HepG2 (cell line): ENCODE results near the gene NOS1AP. TPM values are rescaled to one million over a fixed set of nuclear protein-coding genes. Genes with fewer than 3 reads are reported as not detected.

Source experiments
- ATAC-seq: fragments of 200-7000 bp; cut with Tn5 transposase; 3 replicates; pipeline ENCODE4 v1.9.1; 2020; ENCODE audit warnings: mild to moderate bottlenecking, moderate library complexity
- BruUV-seq: library from RNA; stranded (reverse); fragments of 400-500 nt; replicated peaks from 2 replicates; lab custom pipeline; 2021; lab: Mats Ljungman, UMichigan
- CTCF ChIA-PET: fragments of 300-600 bp; formaldehyde crosslinking; extraction: SDS; loops from one replicate; lab custom pipeline; 2021; ENCODE audit warnings: low total read pairs, inconsistent platforms, low intra/inter-chr PET ratio; lab: Yijun Ruan, JAX
- POLR2A ChIA-PET: fragments of 350-600 bp; sonication (Branson Sonifier 250); formaldehyde crosslinking; loops from one replicate; lab custom pipeline; 2020; ENCODE audit warnings: antibody characterized with exemption, inconsistent platforms; lab: Yijun Ruan, JAX
- DNase-seq: peaks from one replicate; pipeline ENCODE4 v3.0.0-alpha.2; 2015; ENCODE audit warnings: low spot score
- FAIRE-seq: peaks from 3 replicates; lab custom pipeline; 2011; peaks lifted over from hg19 to GRCh38; lab: Jason Lieb, UNC
- H2AFZ ChIP-seq: one replicate; pipeline ENCODE4 v1.6.1; 2011; ENCODE audit warnings: low read length, inconsistent platforms
- H3K27ac ChIP-seq: fragments of 300-600 bp; 3 replicates; pipeline ENCODE4 v1.8.0; 2011; ENCODE audit warnings: mixed run types, mild to moderate bottlenecking, mixed read lengths, low read length, inconsistent platforms; ENCODE audit not compliant: insufficient read depth; ENCODE audit errors: extremely low read length
- H3K27me3 ChIP-seq, 2 experiments: fragments of 200-600 bp in 1 of 2; 2 replicates in 1 of 2; 3 replicates in 1 of 2; pipeline versions ENCODE4 v1.6.0 to v1.8.0; 2011; ENCODE audit warnings: low read length in 2 of 2, mild to moderate bottlenecking in 2 of 2, moderate library complexity in 2 of 2, inconsistent platforms in 1 of 2; ENCODE audit not compliant: insufficient read depth in 2 of 2, control insufficient read depth in 1 of 2
- H3K36me3 ChIP-seq, 2 experiments: fragments of 200-600 bp in 1 of 2; replicated peaks in 1 of 2; 2 replicates in 1 of 2; 3 replicates in 1 of 2; pipeline versions ENCODE4 v1.5.1 to v1.8.0; 2011; ENCODE audit warnings: low read length in 2 of 2, inconsistent platforms in 1 of 2; ENCODE audit not compliant: insufficient read depth in 2 of 2, control insufficient read depth in 1 of 2
- H3K4me1 ChIP-seq: 2 replicates; pipeline ENCODE4 v1.5.1; 2012; ENCODE audit warnings: low read length, inconsistent platforms; ENCODE audit not compliant: insufficient read depth
- H3K4me2 ChIP-seq: 2 replicates; pipeline ENCODE4 v1.6.0; 2011; ENCODE audit warnings: low read depth, low read length, inconsistent platforms
- H3K4me3 ChIP-seq, 3 experiments: fragments of 200-600 bp in 1 of 3; sonication (generic), shearing (Covaris generic) in 1 of 3; replicated peaks in 1 of 3; 2 replicates each; pipeline ENCODE4 v1.5.1; 2011 to 2016; ENCODE audit warnings: low read length in 3 of 3, inconsistent platforms in 2 of 3, low read depth in 2 of 3, mild to moderate bottlenecking in 2 of 3, control low read depth in 1 of 3, mixed read lengths in 1 of 3; ENCODE audit not compliant: insufficient read depth in 1 of 3
- H3K79me2 ChIP-seq: one replicate; pipeline ENCODE4 v1.6.1; 2011; ENCODE audit warnings: low read length, inconsistent platforms; ENCODE audit not compliant: insufficient read depth
- H3K9ac ChIP-seq: 2 replicates; pipeline ENCODE4 v1.6.0; 2011; ENCODE audit warnings: mild to moderate bottlenecking, low read depth, low read length, inconsistent platforms; ENCODE audit not compliant: insufficient read depth
- H3K9me3 ChIP-seq: 2 replicates; pipeline ENCODE4 v1.5.1; 2012; ENCODE audit warnings: mild to moderate bottlenecking, low read length
- H4K20me1 ChIP-seq: 2 replicates; pipeline ENCODE4 v1.6.0; 2011; ENCODE audit warnings: inconsistent platforms, mild to moderate bottlenecking, low read length, moderate library complexity; ENCODE audit not compliant: insufficient read depth
- FOXA3 ChIP-seq: IDR thresholded peaks from 2 replicates; pipeline ENCODE4 v1.6.1; 2016; ENCODE audit warnings: missing genetic modification reagents, missing compliant biosample characterization
- HIC2 ChIP-seq: sonication (generic); formaldehyde crosslinking; IDR thresholded peaks from 2 replicates; pipeline ENCODE4 v1.9.0; 2022; ENCODE audit warnings: low read depth, missing genetic modification reagents
- HMG20A ChIP-seq: IDR thresholded peaks from 2 replicates; pipeline ENCODE4 v1.6.1; 2016; ENCODE audit warnings: borderline replicate concordance
- HOXA5 ChIP-seq: sonication (generic); formaldehyde crosslinking; IDR thresholded peaks from 2 replicates; pipeline ENCODE4 v1.4.0; 2020; ENCODE audit warnings: missing genetic modification reagents
- IRF1 ChIP-seq: sonication (generic); formaldehyde crosslinking; IDR thresholded peaks from 2 replicates; pipeline ENCODE4 v1.4.0; 2020; ENCODE audit warnings: low read depth, mild to moderate bottlenecking, missing genetic modification reagents
- MED1 ChIP-seq: sonication (generic); formaldehyde crosslinking; IDR thresholded peaks from 2 replicates; pipeline ENCODE4 v1.4.0; 2020; ENCODE audit warnings: missing genetic modification reagents
- NR3C1 ChIP-seq: sonication (generic); formaldehyde crosslinking; IDR thresholded peaks from 2 replicates; pipeline ENCODE4 v1.4.0; 2020; ENCODE audit warnings: missing genetic modification reagents
- POGK ChIP-seq: sonication (generic); formaldehyde crosslinking; conservative IDR thresholded peaks from 2 replicates; pipeline ENCODE4 v1.8.0; 2022; ENCODE audit warnings: mild to moderate bottlenecking, moderate library complexity, missing genetic modification reagents
- TRIM24 ChIP-seq: sonication (generic); formaldehyde crosslinking; IDR thresholded peaks from 2 replicates; pipeline ENCODE4 v1.8.0; 2022; ENCODE audit warnings: mild to moderate bottlenecking, missing genetic modification reagents
- U2AF2 ChIP-seq: fragments of 200-400 bp; formaldehyde crosslinking; IDR thresholded peaks from 2 replicates; pipeline ENCODE4 v1.6.1; 2017; ENCODE audit warnings: low read depth, mild to moderate bottlenecking, low read length
- WGBS: methylation state at CpG from one replicate; pipeline ENCODE4 v1.1.6; 2017; ENCODE audit warnings: low lambda C conversion rate; 5-methylcytosine and 5-hydroxymethylcytosine counted together
- in situ Hi-C: cut with HindIII; loops from 2 replicates; pipeline ENCODE4 v1.10.0; 2017; ENCODE audit warnings: low pct_unique_long_range_greater_than_20kb; ENCODE audit not compliant: extremely low pct_ligation_motif_present
- intact Hi-C: fragments of 100-400 bp; cut with micrococcal nuclease; formaldehyde crosslinking; loops from one replicate; pipeline ENCODE4 v1.10.0; 2022; ENCODE audit not compliant: unreplicated experiment
- polyA plus RNA-seq, 8 experiments: library from polyadenylated mRNA; depleted of rRNA in 3 of 8; stranded (reverse) in 7 of 8; unstranded in 1 of 8; fragments of >200 nt; fragmentation: Illumina TruSeq in 4 of 8; extraction: Trizol in 4 of 8; gene quantifications; 2 replicates each; pipeline versions ENCODE4 v1.2.1 to v1.2.3, GENCODE V29; 2011 to 2016; ENCODE audit warnings: low read depth in 4 of 8, missing spikeins in 1 of 8, mixed read lengths in 1 of 8; ENCODE audit not compliant: insufficient read depth in 1 of 8
- total RNA-seq, 5 experiments: library from RNA; depleted of rRNA; stranded (reverse); fragments of >200 nt; fragmentation: Illumina TruSeq; extraction: Trizol; gene quantifications; 2 replicates each; pipeline ENCODE4 v1.2.3, GENCODE V29; 2016; ENCODE audit warnings: low read depth in 1 of 5

NOS1AP gene
- total and polyA plus RNA-seq, 2 of the 13 experiments (the other 11 are each of a cell fraction or from before 2014, with no cell fraction given): 2.0 to 3.3 TPM

- POLR2A ChIA-PET: no interaction called here
- no peak overlapping the region for H3K4me2 ChIP-seq
- 99% methylated on average over 2 of the region's 2 CpGs for WGBS
- CTCF ChIA-PET: no interaction called here
- H3K4me3 ChIP-seq: no peak overlapping the region
- TF ChIP-seq HMG20A (CRISPR knock-in tag) (no peak), IRF1 (CRISPR knock-in tag) (no peak), FOXA3 (CRISPR knock-in tag) (no peak), HIC2 (CRISPR knock-in tag) (no peak), MED1 (CRISPR knock-in tag) (no peak), TRIM24 (CRISPR knock-in tag) (no peak), U2AF2 (no peak), POGK (CRISPR knock-in tag) (no peak), NR3C1 (no peak), HOXA5 (CRISPR knock-in tag) (no peak)
- H3K9ac ChIP-seq: no peak overlapping the region
- in situ Hi-C loops: no loop called here
- FAIRE-seq (no peak), ATAC-seq (no peak), DNase-seq (no peak)
- no peaks in the 10 kb centered on the region for H3K36me3 ChIP-seq
- BruUV-seq: no TSS peak
- no peaks in the 10 kb centered on the region for H3K9me3 ChIP-seq
- H3K79me2 ChIP-seq: no peaks in the 10 kb centered on the region
- H4K20me1 ChIP-seq: no peaks in the 10 kb centered on the region
- no peaks in the 10 kb centered on the region for H3K4me1 ChIP-seq
- intact Hi-C loops: no loop called here
- H2AFZ ChIP-seq: no peak overlapping the region
- no peak overlapping the region for H3K27ac ChIP-seq
- H3K27me3 ChIP-seq: no peaks in the 10 kb centered on the region
Observed at GRCh38 chr1:162327144-162327787, 257.8 kb downstream of the NOS1AP start.
